ENCODE results near the gene POU4F3. TPM values are rescaled to one million over a fixed set of nuclear protein-coding genes. Genes with fewer than 3 reads are reported as not detected.

The POU4F3 gene
- total RNA-seq, 1 experiment from 2014 or later = 0.17 TPM

Other genes with a start within 250 kb of the POU4F3 start
- gene PLAC8L1, start 233.3 kb upstream of the POU4F3 start, total RNA-seq (2014; rRNA removed; shearing (Covaris generic)) = not detected in 2 replicates
- gene LARS1, start 156.2 kb upstream of the POU4F3 start, total RNA-seq (2014; rRNA removed; shearing (Covaris generic)) = 46.0 and 60.6 TPM in 2 replicates
- 12.3 and 18.7 TPM in 2 replicates for gene RBM27, start 135.2 kb upstream of the POU4F3 start, total RNA-seq (2014; rRNA removed; shearing (Covaris generic))
- 35.4 and 43.4 TPM in 2 replicates for gene TCERG1, start 108.5 kb downstream of the POU4F3 start, total RNA-seq (2014; rRNA removed; shearing (Covaris generic))
- gene GPR151, start 177.4 kb downstream of the POU4F3 start, total RNA-seq (2014; rRNA removed; shearing (Covaris generic)) = not detected in 2 replicates

All from M059J (cell line).